Breast epithelium (tissue), 3 donors: Measurements from ENCODE around the gene REG4.

Experiments used
- POLR2A ChIP-seq: fragments of 450-650 bp; IDR thresholded peaks from one replicate; pipeline ENCODE4 v1.6.1; 2016; ENCODE audit warnings: antibody characterized with exemption, mild to moderate bottlenecking, moderate library complexity
- POLR2AphosphoS5 ChIP-seq, 3 donors: sonication (generic); formaldehyde crosslinking; IDR thresholded peaks; one replicate each; pipeline ENCODE4 v1.6.1; 2017; ENCODE audit warnings: antibody characterized with exemption in 3 of 3
- TF ChIP-seq, protein P1 (sequence below), 3 donors: fragments of 450-650 bp; IDR thresholded peaks; one replicate each; pipeline ENCODE4 v1.5.1; 2016 to 2017; ENCODE audit warnings: antibody characterized with exemption in 3 of 3, mild to moderate bottlenecking in 3 of 3, moderate library complexity in 3 of 3

DNA sequence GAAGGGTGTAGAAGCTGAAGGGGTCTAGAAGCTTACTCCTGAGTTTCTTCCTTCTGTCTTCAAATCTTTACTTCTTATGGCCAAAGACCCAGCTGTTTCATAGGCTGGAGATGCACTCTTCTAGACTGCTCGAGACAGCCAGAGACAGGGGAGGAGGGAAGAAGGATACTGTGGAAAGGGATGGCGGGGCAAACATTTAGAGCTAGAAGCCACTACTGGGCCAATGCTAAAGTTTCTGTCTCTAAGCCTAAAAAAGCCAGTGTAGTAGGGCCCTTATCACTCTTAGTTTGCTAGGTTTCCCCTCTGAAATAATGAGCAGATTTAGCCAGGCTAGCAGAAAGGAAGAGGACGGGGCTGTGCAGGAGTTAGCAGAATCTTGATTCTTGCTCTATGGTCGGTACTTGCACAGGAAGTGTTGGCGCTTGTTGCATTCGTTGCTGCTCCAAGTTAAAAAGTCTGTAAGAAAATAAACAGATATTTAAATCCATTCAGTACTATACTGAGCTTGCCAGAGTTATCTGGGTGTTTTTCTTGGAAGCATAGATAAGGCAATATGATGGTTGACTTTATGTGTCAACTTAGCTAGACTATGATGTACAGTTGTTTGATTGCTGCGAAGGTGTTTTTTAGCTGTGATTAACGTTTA is 16.9 kb downstream of the REG4 start:
- TF ChIP-seq, protein P1, sequence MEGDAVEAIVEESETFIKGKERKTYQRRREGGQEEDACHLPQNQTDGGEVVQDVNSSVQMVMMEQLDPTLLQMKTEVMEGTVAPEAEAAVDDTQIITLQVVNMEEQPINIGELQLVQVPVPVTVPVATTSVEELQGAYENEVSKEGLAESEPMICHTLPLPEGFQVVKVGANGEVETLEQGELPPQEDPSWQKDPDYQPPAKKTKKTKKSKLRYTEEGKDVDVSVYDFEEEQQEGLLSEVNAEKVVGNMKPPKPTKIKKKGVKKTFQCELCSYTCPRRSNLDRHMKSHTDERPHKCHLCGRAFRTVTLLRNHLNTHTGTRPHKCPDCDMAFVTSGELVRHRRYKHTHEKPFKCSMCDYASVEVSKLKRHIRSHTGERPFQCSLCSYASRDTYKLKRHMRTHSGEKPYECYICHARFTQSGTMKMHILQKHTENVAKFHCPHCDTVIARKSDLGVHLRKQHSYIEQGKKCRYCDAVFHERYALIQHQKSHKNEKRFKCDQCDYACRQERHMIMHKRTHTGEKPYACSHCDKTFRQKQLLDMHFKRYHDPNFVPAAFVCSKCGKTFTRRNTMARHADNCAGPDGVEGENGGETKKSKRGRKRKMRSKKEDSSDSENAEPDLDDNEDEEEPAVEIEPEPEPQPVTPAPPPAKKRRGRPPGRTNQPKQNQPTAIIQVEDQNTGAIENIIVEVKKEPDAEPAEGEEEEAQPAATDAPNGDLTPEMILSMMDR (IDR thresholded peaks at IDR 0.05), result no peak
- TF ChIP-seq POLR2A, result no peak
- no peak for TF ChIP-seq POLR2AphosphoS5 (IDR thresholded peaks at IDR 0.05)
